GM12878 (cell line): ENCODE measurements around the gene SCN5A. TPM values are rescaled to one million over a fixed set of nuclear protein-coding genes. Genes with fewer than 3 reads are reported as not detected.

Experiments
- ATAC-seq: fragments of 200-7000 bp; cut with Tn5 transposase; 3 replicates; pipeline ENCODE4 v1.9.1; 2020; ENCODE audit warnings: mild to moderate bottlenecking, moderate library complexity
- BruUV-seq: library from RNA; stranded (reverse); fragments of 400-500 nt; replicated peaks from 2 replicates; lab custom pipeline; 2021; lab: Mats Ljungman, UMichigan
- CTCF ChIA-PET: fragments of 300-600 bp; sonication (Branson Sonifier 250); formaldehyde crosslinking; extraction: SDS; loops from one replicate; lab custom pipeline; 2021; ENCODE audit warnings: inconsistent platforms; lab: Yijun Ruan, JAX
- POLR2A ChIA-PET: fragments of 350-600 bp; formaldehyde crosslinking; extraction: SDS; loops from one replicate; lab custom pipeline; 2021; ENCODE audit warnings: inconsistent platforms; lab: Charles Lee
- RAD21 ChIA-PET: fragments of 300-600 bp; sonication (Branson Sonifier 250); formaldehyde crosslinking; loops from one replicate; lab custom pipeline; 2023; ENCODE audit warnings: antibody characterized with exemption; ENCODE audit not compliant: unreplicated experiment; lab: Charles Lee
- SMC1A ChIA-PET: fragments of 300-600 bp; sonication (Branson Sonifier 250); formaldehyde crosslinking; loops from one replicate; lab custom pipeline; 2023; ENCODE audit not compliant: unreplicated experiment, uncharacterized antibody; lab: Charles Lee
- DNase-seq: peaks from one replicate; pipeline ENCODE4 v3.0.0-alpha.2; 2011; ENCODE audit warnings: low read depth, low spot score
- FAIRE-seq: peaks from 3 replicates; lab custom pipeline; 2011; peaks lifted over from hg19 to GRCh38; lab: Jason Lieb, UNC
- H2AFZ ChIP-seq: 2 replicates; pipeline ENCODE4 v1.6.0; 2011; ENCODE audit warnings: low read depth, low read length, control low read depth; ENCODE audit not compliant: control insufficient read depth
- H3K27ac ChIP-seq: 2 replicates; pipeline ENCODE4 v1.5.1; 2011; ENCODE audit warnings: control low read depth; ENCODE audit not compliant: control insufficient read depth, insufficient read depth
- H3K27me3 ChIP-seq, 2 experiments: replicated peaks in 1 of 2; 2 replicates each; pipeline versions ENCODE4 v1.6.0 to v1.6.1; 2011; ENCODE audit warnings: low read length in 1 of 2; ENCODE audit not compliant: control insufficient read depth in 2 of 2, insufficient read depth in 2 of 2
- H3K36me3 ChIP-seq, 2 experiments: 2 replicates each; pipeline ENCODE4 v1.5.1; 2011; ENCODE audit warnings: low read length in 1 of 2; ENCODE audit not compliant: control insufficient read depth in 2 of 2, insufficient read depth in 2 of 2
- H3K4me1 ChIP-seq: 2 replicates; pipeline ENCODE4 v1.6.1; 2011; ENCODE audit warnings: mild to moderate bottlenecking, low read length, moderate library complexity, mixed read lengths; ENCODE audit not compliant: control insufficient read depth, insufficient read depth
- H3K4me2 ChIP-seq: 2 replicates; pipeline ENCODE4 v1.6.0; 2011; ENCODE audit warnings: control low read depth; ENCODE audit not compliant: control insufficient read depth, insufficient read depth
- H3K4me3 ChIP-seq: fragments of 200-600 bp; sonication (generic); 2 replicates; pipeline ENCODE4 v1.5.1; 2016
- H3K79me2 ChIP-seq: 2 replicates; pipeline ENCODE4 v1.6.0; 2011; ENCODE audit warnings: low read length; ENCODE audit not compliant: control insufficient read depth, insufficient read depth
- H3K9ac ChIP-seq: 2 replicates; pipeline ENCODE4 v1.8.0; 2011; ENCODE audit warnings: low read length, control low read depth, mixed read lengths; ENCODE audit not compliant: control insufficient read depth, insufficient read depth
- H3K9me3 ChIP-seq: replicated peaks from 3 replicates; pipeline ENCODE4 v1.5.1; 2011; ENCODE audit warnings: mild to moderate bottlenecking, low read length; ENCODE audit not compliant: control insufficient read depth, insufficient read depth
- H4K20me1 ChIP-seq: 2 replicates; pipeline ENCODE4 v1.6.0; 2011; ENCODE audit not compliant: control insufficient read depth, insufficient read depth
- BCL11A ChIP-seq: IDR thresholded peaks from 2 replicates; pipeline ENCODE4 v1.6.1; 2011; ENCODE audit warnings: low read depth, low read length
- BRCA1 ChIP-seq: IDR thresholded peaks from 2 replicates; pipeline ENCODE4 v1.6.1; 2011; ENCODE audit warnings: low read depth, low read length, improper control_type of control experiment
- CHD1 ChIP-seq: IDR thresholded peaks from 2 replicates; pipeline ENCODE4 v1.6.1; 2012; ENCODE audit warnings: low read depth, low read length, improper control_type of control experiment
- CUX1 ChIP-seq: IDR thresholded peaks from 2 replicates; pipeline ENCODE4 v1.6.1; 2012; ENCODE audit warnings: improper control_type of control experiment, low read depth, low read length; ENCODE audit not compliant: insufficient replicate concordance
- EED ChIP-seq: sonication (generic); IDR thresholded peaks from 2 replicates; pipeline ENCODE4 v1.6.1; 2016; ENCODE audit warnings: antibody characterized with exemption, low read depth
- ELK1 ChIP-seq: IDR thresholded peaks from 2 replicates; pipeline ENCODE4 v1.6.1; 2012; ENCODE audit warnings: low read depth, low read length, improper control_type of control experiment
- FOS ChIP-seq: IDR thresholded peaks from 3 replicates; pipeline ENCODE4 v1.6.1; 2011; ENCODE audit warnings: borderline replicate concordance; ENCODE audit not compliant: insufficient read length; ENCODE audit errors: extremely low read depth
- HDAC6 ChIP-seq: fragments of 200-600 bp; sonication (generic); IDR thresholded peaks from one replicate; pipeline ENCODE4 v1.8.0; 2017; ENCODE audit warnings: antibody characterized with exemption; ENCODE audit not compliant: unreplicated experiment
- IKZF1 ChIP-seq: fragments of 450-650 bp; conservative IDR thresholded peaks from 2 replicates; pipeline ENCODE4 v1.6.1; 2017; ENCODE audit warnings: antibody characterized with exemption, mild to moderate bottlenecking
- MEF2B ChIP-seq: fragments of 450-650 bp; IDR thresholded peaks from 2 replicates; pipeline ENCODE4 v1.6.1; 2018; ENCODE audit warnings: mild to moderate bottlenecking, moderate library complexity; ENCODE audit not compliant: partially characterized antibody, poor library complexity, severe bottlenecking
- NFIC ChIP-seq: IDR thresholded peaks from 2 replicates; pipeline ENCODE4 v1.6.1; 2012; ENCODE audit warnings: low read depth, mild to moderate bottlenecking, inconsistent platforms, low read length, moderate library complexity
- NR2C1 ChIP-seq: fragments of 450-650 bp; IDR thresholded peaks from 2 replicates; pipeline ENCODE4 v1.6.1; 2017; ENCODE audit warnings: antibody characterized with exemption, mild to moderate bottlenecking, moderate library complexity
- RAD51 ChIP-seq: fragments of 450-650 bp; IDR thresholded peaks from 2 replicates; pipeline ENCODE4 v1.6.1; 2016; ENCODE audit warnings: moderate library complexity, mild to moderate bottlenecking, inconsistent platforms
- SPI1 ChIP-seq: IDR thresholded peaks from 2 replicates; pipeline ENCODE4 v1.6.1; 2011; ENCODE audit warnings: low read depth, mild to moderate bottlenecking, low read length, moderate library complexity, borderline replicate concordance; ENCODE audit not compliant: insufficient read depth
- ZNF274 ChIP-seq: IDR thresholded peaks from one replicate; pipeline ENCODE4 v1.8.0; 2011; ENCODE audit not compliant: insufficient read length, insufficient read depth
- ZNF622 ChIP-seq: fragments of 450-650 bp; IDR thresholded peaks from 2 replicates; pipeline ENCODE4 v1.6.1; 2017; ENCODE audit warnings: mild to moderate bottlenecking, inconsistent platforms
- WGBS: methylation state at CpG from one replicate; pipeline ENCODE4 v1.1.6; 2016; ENCODE audit warnings: low lambda C conversion rate; ENCODE audit not compliant: insufficient replicate concordance, insufficient coverage; ENCODE audit errors: missing lambda C conversion rate; 5-methylcytosine and 5-hydroxymethylcytosine counted together
- in situ Hi-C: fragments of 300-500 bp; cut with MboI; formaldehyde crosslinking; loops from 9 replicates; pipeline ENCODE4 v1.14.3; 2018; ENCODE audit warnings: mixed read lengths
- intact Hi-C: fragments of 100-400 bp; cut with micrococcal nuclease; formaldehyde crosslinking; loops from one replicate; pipeline ENCODE4 v1.14.2; 2022; ENCODE audit not compliant: unreplicated experiment
- polyA plus RNA-seq, 11 experiments: library from polyadenylated mRNA; depleted of rRNA in 4 of 11; unstranded in 6 of 11; stranded (reverse) in 5 of 11; fragments of >200 nt; fragmentation: Nextera tagmentation in 4 of 11; fragmentation: Illumina TruSeq in 1 of 11; extraction: Ambion mirVana in 4 of 11; extraction: Trizol in 1 of 11; gene quantifications; 1 replicate in 1 of 11; 2 replicates in 10 of 11; pipeline versions ENCODE4 v1.2.1 to v1.2.3, GENCODE V29; 2011 to 2016; ENCODE audit warnings: inconsistent platforms in 2 of 11, missing spikeins in 2 of 11, low read depth in 1 of 11
- total RNA-seq, 4 experiments: library from RNA; depleted of rRNA in 3 of 4; stranded (reverse); fragments of >200 nt in 3 of 4; fragmentation: Illumina TruSeq in 1 of 4; extraction: Trizol in 1 of 4; gene quantifications; 2 replicates each; pipeline versions ENCODE4 v1.2.1 to v1.2.3, GENCODE V29; 2013 to 2021

SCN5A gene
- total and polyA plus RNA-seq, 10 of the 15 experiments (the other 5 are each of a cell fraction or from before 2014, with no cell fraction given) = not detected

GRCh38 chr3:38610934-38611333 is 38.6 kb downstream of the SCN5A start:
- no TSS peak for BruUV-seq
- ATAC-seq = no peak

More at GRCh38 chr3:38610934-38611333, 38.6 kb downstream of the SCN5A start:
- in situ Hi-C loops = no loop called here
- 29% methylated on average over 5 of the region's 5 CpGs for WGBS
- TF ChIP-seq FOS = no peak
- TF ChIP-seq NR2C1 = no peak
- no peak for TF ChIP-seq ZNF274
- TF ChIP-seq CHD1 = no peak
- no peak for TF ChIP-seq BRCA1
- no peak for TF ChIP-seq BCL11A
- TF ChIP-seq HDAC6 = no peak
- TF ChIP-seq SPI1 = no peak
- TF ChIP-seq EED = no peak
- no peak for TF ChIP-seq MEF2B
- TF ChIP-seq RAD51 = no peak
- TF ChIP-seq ZNF622 = no peak
- no peak for TF ChIP-seq ELK1
- no peak for TF ChIP-seq CUX1
- no peak for TF ChIP-seq IKZF1
- TF ChIP-seq NFIC = no peak
- H3K36me3 ChIP-seq = no peaks in the 10 kb centered on the region
- H3K27me3 ChIP-seq = no peaks in the 10 kb centered on the region; a peak in 3 of 4 replicates
- no peaks in the 10 kb centered on the region for H4K20me1 ChIP-seq
- no peak overlapping the region for H3K9ac ChIP-seq
- no peaks in the 10 kb centered on the region for H3K9me3 ChIP-seq
- ChIA-PET POLR2A (no interaction called here), SMC1A (no interaction called here), RAD21 (no interaction called here), CTCF (no interaction called here)
- FAIRE-seq (no peak), DNase-seq (no peak)
- H3K79me2 ChIP-seq = no peaks in the 10 kb centered on the region
- intact Hi-C loops = no loop called here
- H3K4me3 ChIP-seq = no peak overlapping the region
- H3K4me1 ChIP-seq = no peaks in the 10 kb centered on the region
- no peak overlapping the region for H3K27ac ChIP-seq
- H3K4me2 ChIP-seq = no peak overlapping the region
- H2AFZ ChIP-seq = no peak overlapping the region
